Measurements from ENCODE around the gene STK32C.

GRCh38 chr10:132245056-132245455, 62.7 kb downstream of the STK32C start:
- TF ChIP-seq CTCF (IDR thresholded peaks at IDR 0.05) = no peak
- no peak for TF ChIP-seq POLR2A (IDR thresholded peaks at IDR 0.05)

Measured in body of pancreas (tissue), 4 donors.